B cell (primary cell): ENCODE measurements around the gene IGFN1. TPM values are rescaled to one million over a fixed set of nuclear protein-coding genes. Genes with fewer than 3 reads are reported as not detected.

ENCODE experiments used
- ATAC-seq: fragments of 200-7000 bp; cut with Tn5 transposase; one replicate; pipeline ENCODE4 v1.10.0; 2021; ENCODE audit warnings: low read depth, mild to moderate bottlenecking, moderate number of reproducible peaks, moderate library complexity
- CTCF ChIA-PET: fragments of 350-600 bp; sonication (Branson Sonifier 250); formaldehyde crosslinking; loops from one replicate; lab custom pipeline; 2021; ENCODE audit warnings: antibody characterized with exemption, inconsistent platforms; lab: Charles Lee
- POLR2A ChIA-PET: fragments of 350-600 bp; sonication (Branson Sonifier 250); formaldehyde crosslinking; loops from one replicate; lab custom pipeline; 2021; ENCODE audit warnings: antibody characterized with exemption; lab: Charles Lee
- DNase-seq: peaks from one replicate; pipeline ENCODE4 v3.0.0; 2013
- H2AFZ ChIP-seq: 2 replicates; pipeline ENCODE4 v1.6.1; 2012; ENCODE audit warnings: mild to moderate bottlenecking, low read depth, low read length; ENCODE audit not compliant: insufficient read depth, poor library complexity, severe bottlenecking
- H3K27ac ChIP-seq, 2 donors: 1 replicate in 1 of 2; 2 replicates in 1 of 2; pipeline ENCODE4 v1.5.1; 2012 to 2013; ENCODE audit warnings: low read length in 2 of 2, mild to moderate bottlenecking in 2 of 2, moderate library complexity in 1 of 2
- H3K27me3 ChIP-seq, 4 experiments: fragments of 200-600 bp in 1 of 4; sonication (generic) in 1 of 4; replicated peaks in 1 of 4; 1 replicate in 2 of 4; 2 replicates in 2 of 4; pipeline versions ENCODE4 v1.6.1 to v1.7.0; 2013 to 2016; ENCODE audit warnings: low read length in 3 of 4, mild to moderate bottlenecking in 2 of 4, mixed read lengths in 1 of 4, moderate library complexity in 1 of 4; ENCODE audit not compliant: insufficient read depth in 4 of 4, control insufficient read depth in 3 of 4; ENCODE audit errors: control extremely low read depth in 1 of 4
- H3K36me3 ChIP-seq, 2 experiments: replicated peaks in 1 of 2; 1 replicate in 1 of 2; 2 replicates in 1 of 2; pipeline versions ENCODE4 v1.6.1 to v1.7.1; 2013; ENCODE audit warnings: low read length in 1 of 2; ENCODE audit not compliant: insufficient read depth in 2 of 2, control insufficient read depth in 1 of 2; ENCODE audit errors: control extremely low read depth in 1 of 2, extremely low read depth in 1 of 2
- H3K4me1 ChIP-seq, 2 donors: fragments of 200-600 bp in 1 of 2; sonication (generic) in 1 of 2; 1 replicate in 1 of 2; 2 replicates in 1 of 2; pipeline versions ENCODE4 v1.5.1 to v1.6.1; 2013 to 2017; ENCODE audit warnings: low read length in 2 of 2; ENCODE audit not compliant: control insufficient read depth in 2 of 2, insufficient read depth in 2 of 2
- H3K4me2 ChIP-seq: replicated peaks from 2 replicates; pipeline ENCODE3; 2012; ENCODE audit warnings: mild to moderate bottlenecking, low read depth, low read length; ENCODE audit not compliant: poor library complexity, severe bottlenecking
- H3K4me3 ChIP-seq, 5 experiments: fragments of 200-600 bp in 1 of 5; sonication (generic) in 1 of 5; 1 replicate in 3 of 5; 2 replicates in 2 of 5; pipeline versions ENCODE4 v1.5.1 to v1.7.0; 2011 to 2016; ENCODE audit warnings: low read length in 4 of 5, mild to moderate bottlenecking in 4 of 5, low read depth in 2 of 5, control low read depth in 1 of 5, moderate library complexity in 1 of 5; ENCODE audit not compliant: insufficient read depth in 1 of 5; ENCODE audit errors: control extremely low read depth in 1 of 5, extremely low read depth in 1 of 5
- H3K79me2 ChIP-seq: fragments of 200-600 bp; sonication (generic); one replicate; pipeline ENCODE4 v1.6.0; 2016; ENCODE audit warnings: low read length; ENCODE audit not compliant: control insufficient read depth, insufficient read depth
- H3K9ac ChIP-seq: fragments of 200-600 bp; sonication (generic); 2 replicates; pipeline ENCODE4 v1.6.1; 2017; ENCODE audit warnings: mild to moderate bottlenecking, low read length, moderate library complexity
- H3K9me3 ChIP-seq, 3 donors: one replicate each; pipeline versions ENCODE4 v1.6.1 to v1.7.1; 2013; ENCODE audit warnings: low read length in 2 of 3; ENCODE audit not compliant: control insufficient read depth in 2 of 3, insufficient read depth in 1 of 3; ENCODE audit errors: control extremely low read depth in 1 of 3
- H4K20me1 ChIP-seq: 2 replicates; pipeline ENCODE4 v1.6.0; 2012; ENCODE audit warnings: mild to moderate bottlenecking, low read length; ENCODE audit not compliant: insufficient read depth, control insufficient read depth, poor library complexity, severe bottlenecking
- H3K27ac Mint-ChIP-seq: one replicate; pipeline ENCODE4 v1.8.0; 2021; ENCODE audit warnings: mixed read lengths
- H3K27me3 Mint-ChIP-seq: one replicate; pipeline ENCODE4 v1.8.0; 2021; ENCODE audit warnings: mixed read lengths
- H3K4me1 Mint-ChIP-seq: one replicate; pipeline ENCODE4 v1.8.0; 2021; ENCODE audit warnings: mixed read lengths
- H3K4me3 Mint-ChIP-seq: one replicate; pipeline ENCODE4 v1.8.0; 2021; ENCODE audit warnings: mixed read lengths
- H3K9me3 Mint-ChIP-seq: one replicate; pipeline ENCODE4 v1.8.0; 2022; ENCODE audit warnings: mixed read lengths; ENCODE audit not compliant: insufficient read depth
- CTCF ChIP-seq: fragments of 200-600 bp; IDR thresholded peaks from one replicate; pipeline ENCODE4 v1.8.0; 2022; ENCODE audit warnings: antibody characterized with exemption, mild to moderate bottlenecking
- EZH2 ChIP-seq: IDR thresholded peaks from 2 replicates; pipeline ENCODE4 v1.6.1; 2012; ENCODE audit warnings: borderline replicate concordance, low read depth, mild to moderate bottlenecking, moderate library complexity, low read length; ENCODE audit not compliant: insufficient read depth, poor library complexity, severe bottlenecking
- WGBS: methylation state at CpG from one replicate; pipeline ENCODE4 v1.1.5; 2013; ENCODE audit warnings: missing lambda C conversion rate; ENCODE audit not compliant: insufficient coverage; 5-methylcytosine and 5-hydroxymethylcytosine counted together
- intact Hi-C: fragments of 100-400 bp; cut with micrococcal nuclease; formaldehyde crosslinking; loops from one replicate; pipeline ENCODE4 v1.10.0; 2022
- polyA plus RNA-seq: library from polyadenylated mRNA; depleted of rRNA; stranded (reverse); fragments of >200 nt; gene quantifications from 2 replicates; pipeline ENCODE4 v1.2.3, GENCODE V29; 2012
- total RNA-seq, 2 donors: library from RNA; stranded (reverse); fragments of 120-200 nt in 1 of 2; gene quantifications; 1 replicate in 1 of 2; 2 replicates in 1 of 2; pipeline versions ENCODE4 v1.2.3 to v1.2.4, GENCODE V29; 2013 to 2022

The IGFN1 gene
- total and polyA plus RNA-seq, 2 donors (not counting 1 experiment from before 2014, with no cell fraction given), result not detected

DNA sequence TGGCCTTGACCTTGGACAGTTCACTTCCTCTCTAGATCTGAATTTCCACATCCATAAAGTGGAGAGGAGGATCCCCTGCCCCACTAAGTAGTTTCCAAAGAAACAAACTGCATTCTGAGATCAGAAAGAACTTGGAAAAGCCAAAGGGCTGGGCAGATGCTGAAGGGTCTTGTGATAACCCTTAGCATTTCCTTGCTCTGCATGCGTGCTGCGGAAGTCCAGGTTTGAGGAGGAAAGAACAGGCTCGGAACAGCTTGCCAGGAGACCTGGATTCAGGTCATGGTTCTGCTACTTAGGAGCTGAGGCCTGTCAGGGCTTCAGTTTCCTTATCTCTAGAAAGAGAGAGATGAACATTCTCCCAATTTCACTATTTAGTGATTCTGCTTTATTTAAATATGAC, 27.2 kb downstream of the IGFN1 start:
- TF ChIP-seq EZH2 (no peak), CTCF (no peak)
- Mint-ChIP-seq H3K4me1 (no peaks in the 10 kb centered on the region), H3K9me3 (no peaks in the 10 kb centered on the region), H3K4me3 (no peak overlapping the region), H3K27ac (no peak overlapping the region), H3K27me3 (no peaks in the 10 kb centered on the region)
- Histone ChIP-seq H3K4me3 (no peak overlapping the region), H3K27ac (no peak overlapping the region), H3K4me2 (no peak overlapping the region), H3K36me3 (no peaks in the 10 kb centered on the region), H4K20me1 (no peaks in the 10 kb centered on the region), H3K9me3 (no peaks in the 10 kb centered on the region), H3K27me3 (no peaks in the 10 kb centered on the region), H2AFZ (no peak overlapping the region), H3K4me1 (no peaks in the 10 kb centered on the region), H3K79me2 (no peaks in the 10 kb centered on the region), H3K9ac (no peak overlapping the region)
- ChIA-PET POLR2A (no interaction called here), CTCF (no interaction called here)
- DNase-seq (no peak), ATAC-seq (no peak)
- intact Hi-C loops, result no loop called here
- 97% methylated on average over 2 of the region's 3 CpGs for WGBS

DNA sequence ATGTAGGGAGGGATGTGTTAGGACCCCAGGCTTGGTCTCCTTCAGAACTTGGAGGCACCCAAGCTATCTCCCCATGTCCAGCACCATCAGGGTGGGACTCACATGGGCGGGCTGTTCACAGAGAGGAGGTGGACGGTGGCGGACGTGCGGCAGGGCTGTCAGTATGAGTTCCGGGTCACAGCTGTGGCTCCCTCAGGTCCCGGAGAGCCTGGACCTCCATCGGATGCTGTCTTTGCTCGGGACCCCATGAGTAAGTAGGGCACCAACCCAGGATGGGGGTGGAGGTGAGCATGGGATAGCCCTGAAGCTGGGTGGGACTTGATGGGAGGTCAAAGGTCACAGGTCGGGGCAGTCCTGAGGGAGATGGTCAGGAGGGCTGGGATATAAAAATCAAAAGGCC, 27.8 kb downstream of the IGFN1 start:
- no peaks in the 10 kb centered on the region for H3K4me1 ChIP-seq
- intact Hi-C loops, result no loop called here
- no peak overlapping the region for H3K4me2 ChIP-seq
- no peak for DNase-seq
- Mint-ChIP-seq H3K27ac (no peak overlapping the region), H3K4me1 (no peaks in the 10 kb centered on the region), H3K27me3 (no peaks in the 10 kb centered on the region), H3K9me3 (no peaks in the 10 kb centered on the region), H3K4me3 (no peak overlapping the region)
- H4K20me1 ChIP-seq, result no peaks in the 10 kb centered on the region
- no peaks in the 10 kb centered on the region for H3K36me3 ChIP-seq
- H3K9me3 ChIP-seq, result no peaks in the 10 kb centered on the region
- H3K27me3 ChIP-seq, result no peaks in the 10 kb centered on the region
- ChIA-PET CTCF (no interaction called here), POLR2A (no interaction called here)
- H2AFZ ChIP-seq, result no peak overlapping the region
- 92% methylated on average over 10 of the region's 10 CpGs for WGBS
- TF ChIP-seq EZH2, result no peak
- TF ChIP-seq CTCF, result no peak
- H3K79me2 ChIP-seq, result no peaks in the 10 kb centered on the region
- H3K4me3 ChIP-seq, result no peak overlapping the region
- H3K9ac ChIP-seq, result no peak overlapping the region
- H3K27ac ChIP-seq, result no peak overlapping the region
- ATAC-seq, result no peak
